ENCODE measurements around the gene SEC22B. TPM values are rescaled to one million over a fixed set of nuclear protein-coding genes. Genes with fewer than 3 reads are reported as not detected.
A peak's percentile ranks its signal among the peaks of the same experiment; 100 is the strongest.
"Not testable (repeated sequence)": the region's sequence is repeated elsewhere in the genome, so short reads cannot be mapped to it uniquely, and the experiment has no call there.

Gene SEC22B
- total RNA-seq, 1 donor from 2014 or later: 18.5 TPM

DNA sequence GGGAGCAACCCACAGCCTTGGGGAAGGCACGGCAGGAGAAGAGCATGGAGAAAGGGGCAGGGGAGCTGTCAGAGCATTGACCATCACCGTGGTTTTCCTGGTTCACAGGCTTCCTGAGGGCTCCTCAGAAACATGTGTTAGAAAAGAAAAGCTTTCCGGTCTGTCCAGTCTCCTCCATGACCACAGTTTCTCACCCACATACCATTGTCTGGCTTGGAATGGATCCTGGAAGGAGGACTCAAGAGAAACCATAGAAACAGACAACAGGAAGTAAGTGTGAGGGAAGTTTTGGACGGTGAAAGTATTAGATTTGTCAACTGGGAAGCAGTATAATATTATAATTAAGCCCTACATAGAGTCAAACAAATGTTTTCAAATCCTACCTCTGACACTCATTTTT is 55.8 kb downstream of the SEC22B start:
- DNase-seq (ENCODE audit: low spot score); ATAC-seq: not testable (repeated sequence)

DNA sequence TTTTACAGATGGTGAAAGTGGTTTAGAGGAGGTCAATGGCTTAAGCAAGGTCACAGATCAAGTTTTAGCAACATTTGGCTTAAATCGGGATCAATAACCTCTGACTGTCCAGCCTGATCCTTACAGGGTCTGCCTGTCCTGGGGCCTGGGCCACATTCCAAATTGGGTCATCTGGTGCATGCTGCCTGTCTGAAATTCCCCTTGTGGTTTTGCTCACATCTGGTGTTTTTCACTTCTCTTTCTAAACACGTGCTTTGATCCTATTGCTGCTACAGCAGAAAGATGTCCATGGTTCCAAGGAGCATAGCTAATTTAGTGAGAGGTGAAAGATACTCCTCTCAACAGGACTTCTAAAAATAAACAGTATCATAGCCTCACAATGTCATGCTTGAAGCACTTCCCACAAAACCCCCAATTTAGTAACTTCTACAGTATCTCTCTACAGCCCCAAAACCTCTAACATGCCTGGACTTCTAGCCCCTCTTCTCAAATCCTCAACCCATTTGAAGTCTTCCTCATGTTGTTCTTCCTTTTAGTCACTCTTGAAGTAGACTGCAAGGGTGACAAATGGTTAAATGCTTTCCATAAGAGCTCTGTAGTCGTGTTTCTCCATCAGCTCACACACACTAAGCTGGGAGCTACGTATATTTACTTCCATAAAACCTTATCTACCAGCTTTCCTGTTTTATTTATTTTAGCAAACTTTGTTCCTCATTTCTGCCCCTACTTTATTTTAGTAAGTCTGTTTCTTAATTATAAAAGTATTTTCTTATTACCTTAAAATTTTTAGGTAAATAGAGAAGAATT is 58.7 kb downstream of the SEC22B start:
- ATAC-seq: peak; percentile 89
- DNase-seq (ENCODE audit: low spot score): peak; percentile 78

DNA sequence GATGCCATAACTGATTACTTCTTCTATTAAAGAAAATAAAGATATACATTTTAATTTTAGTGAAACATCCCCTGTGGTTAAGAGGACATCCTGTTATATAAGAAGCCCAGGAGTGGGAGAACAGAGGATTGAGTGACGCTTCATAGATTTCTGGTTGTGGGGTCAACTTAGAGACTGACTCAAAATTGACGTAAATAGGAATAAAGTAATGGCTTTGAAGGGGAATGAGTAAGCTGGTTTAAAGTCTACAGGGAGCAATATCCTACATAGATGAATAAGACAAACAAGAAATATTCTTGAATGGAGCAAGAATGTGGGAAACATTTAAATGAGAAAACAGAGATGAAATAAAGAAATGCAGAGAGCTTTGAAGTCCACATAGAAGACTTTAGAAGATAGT is 60.2 kb downstream of the SEC22B start:
- not testable (repeated sequence) for DNase-seq (ENCODE audit: low spot score); ATAC-seq

DNA sequence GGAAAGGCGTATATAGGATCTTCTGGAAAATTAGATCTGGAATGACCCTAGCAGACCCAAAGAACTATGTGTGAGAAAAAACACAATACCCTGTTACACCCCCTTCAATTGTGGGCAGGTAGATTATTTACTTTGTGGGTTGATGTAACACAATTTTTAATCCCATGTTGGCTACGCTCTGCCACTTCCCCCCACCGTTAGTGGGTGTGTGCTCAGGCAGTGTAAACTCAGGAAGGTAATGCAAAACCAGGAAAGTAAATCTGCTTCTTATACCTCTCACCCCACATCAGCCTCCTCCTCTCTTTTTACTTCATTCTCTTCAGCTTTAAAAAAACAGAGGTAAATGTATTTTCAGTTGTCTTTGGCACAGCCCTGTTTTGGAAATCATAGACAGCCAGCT is 63.2 kb downstream of the SEC22B start:
- ATAC-seq: peak; percentile 32
- not testable (repeated sequence) for DNase-seq (ENCODE audit: low spot score)

DNA sequence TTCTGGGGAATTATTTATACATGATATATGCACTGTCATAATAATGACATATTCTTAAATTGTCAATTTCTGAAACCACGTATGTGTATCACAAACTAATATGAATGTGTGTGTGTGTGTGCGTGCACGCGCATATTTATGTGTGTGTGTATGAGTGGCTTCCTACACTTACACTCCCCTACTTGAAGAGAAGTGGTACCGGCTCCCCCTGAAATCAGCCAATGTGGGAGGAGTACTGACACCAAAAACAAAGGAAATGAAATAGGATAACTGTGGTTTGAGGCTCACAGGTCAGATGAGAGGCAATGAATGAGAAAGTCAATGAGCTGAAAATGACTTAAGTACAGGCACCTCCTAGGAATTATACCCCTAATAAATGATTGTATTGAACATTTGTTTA is 64.1 kb downstream of the SEC22B start:
- not testable (repeated sequence) for DNase-seq (ENCODE audit: low spot score); ATAC-seq

DNA sequence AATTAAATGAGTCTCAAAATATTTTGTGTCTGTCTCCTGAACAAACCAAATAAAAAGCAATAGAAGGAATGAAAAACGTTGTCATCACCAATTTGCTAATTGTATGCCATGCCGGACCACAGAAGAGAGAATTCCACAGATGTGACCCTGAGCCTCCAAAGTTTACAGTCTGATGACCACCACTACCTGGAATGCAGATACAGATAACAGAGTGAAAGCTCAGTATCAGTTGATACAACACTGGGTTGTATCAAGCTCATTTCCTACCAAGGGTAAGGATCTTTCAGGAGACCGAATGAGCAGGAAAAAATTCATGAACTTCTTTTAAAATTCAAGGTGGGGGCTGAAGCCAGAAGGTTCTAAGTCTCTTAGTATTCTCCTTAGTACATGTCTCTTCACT is 64.5 kb downstream of the SEC22B start:
- DNase-seq (ENCODE audit: low spot score); ATAC-seq: not testable (repeated sequence)

DNA sequence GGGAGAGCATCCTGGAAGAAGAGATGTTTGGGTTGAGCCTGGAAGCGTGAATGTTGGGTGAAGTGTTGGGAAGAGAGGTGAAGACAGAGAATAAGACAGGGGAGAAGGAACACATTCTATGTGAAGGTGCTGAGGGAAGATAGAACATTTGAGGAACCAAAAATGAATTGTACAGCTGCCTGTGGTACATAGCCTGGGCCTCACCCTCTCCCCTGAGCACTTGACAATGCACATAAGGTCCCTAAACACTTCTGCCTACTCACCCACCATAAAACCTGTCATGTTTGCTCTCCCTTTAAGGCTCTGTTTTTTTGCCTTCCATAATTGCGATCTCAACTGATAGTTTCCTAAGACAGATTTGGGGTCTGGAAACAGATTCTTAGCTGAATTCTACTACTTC is 65.3 kb downstream of the SEC22B start:
- not testable (repeated sequence) for DNase-seq (ENCODE audit: low spot score); ATAC-seq

DNA sequence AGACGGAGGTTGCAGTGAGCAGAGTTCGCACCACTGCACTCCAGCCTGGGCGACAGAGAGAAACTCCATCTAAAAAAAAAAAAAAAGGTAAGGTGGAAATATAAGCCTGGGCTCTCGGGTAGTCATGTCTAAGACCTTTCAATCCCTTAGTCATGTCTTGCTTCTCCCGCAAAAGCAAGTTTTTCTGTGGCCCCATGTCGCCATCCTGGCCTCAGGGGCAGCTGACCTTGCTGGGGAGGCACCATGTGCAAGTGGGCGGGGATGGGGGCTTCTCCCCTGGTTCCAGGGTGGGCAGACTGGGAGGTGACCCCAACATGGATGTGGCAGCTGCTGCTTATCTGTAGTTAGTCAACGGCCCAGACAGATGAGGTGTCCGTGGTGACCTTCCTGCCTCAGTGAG is 66.7 kb downstream of the SEC22B start:
- not testable (repeated sequence) for ATAC-seq; DNase-seq (ENCODE audit: low spot score)

DNA sequence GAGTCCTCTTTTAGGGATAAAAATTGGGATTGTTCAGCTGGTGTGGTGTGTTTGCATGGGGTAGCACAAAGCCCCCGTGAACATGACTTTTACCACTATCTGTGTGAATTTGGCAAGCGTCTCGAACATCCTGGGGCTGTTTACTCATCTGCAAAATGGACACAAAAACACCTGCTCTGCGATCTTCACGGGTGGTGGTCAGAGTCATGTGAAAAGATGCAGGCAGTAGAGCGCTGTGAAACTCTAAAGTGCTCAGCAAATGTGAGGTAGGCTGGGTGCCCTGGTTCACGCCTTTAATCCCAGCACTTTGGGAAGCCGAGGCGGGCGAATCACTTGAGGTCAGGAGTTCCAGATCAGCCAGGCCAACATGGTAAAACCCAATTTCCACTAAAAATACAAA is 67.1 kb downstream of the SEC22B start:
- not testable (repeated sequence) for ATAC-seq; DNase-seq (ENCODE audit: low spot score)

DNA sequence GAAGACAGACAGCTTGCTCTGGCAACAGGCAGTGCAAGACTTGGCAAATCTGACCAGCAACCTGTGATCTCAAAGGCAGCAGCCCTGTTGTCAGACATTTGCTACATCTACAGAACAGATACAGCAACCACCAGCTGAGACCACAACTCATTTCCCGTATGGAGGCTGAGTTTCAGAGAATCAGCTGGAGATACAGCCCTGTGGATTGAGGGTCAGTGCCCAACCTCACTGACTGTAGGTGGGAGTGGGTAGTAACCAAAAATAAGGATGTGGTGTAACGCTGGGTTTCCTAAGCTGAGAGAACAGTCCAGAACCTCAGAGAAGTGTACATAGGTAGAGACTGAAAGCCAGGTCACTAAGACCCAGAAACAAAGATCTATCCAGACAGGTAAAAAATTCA is 71.0 kb downstream of the SEC22B start:
- DNase-seq (ENCODE audit: low spot score); ATAC-seq: not testable (repeated sequence)

DNA sequence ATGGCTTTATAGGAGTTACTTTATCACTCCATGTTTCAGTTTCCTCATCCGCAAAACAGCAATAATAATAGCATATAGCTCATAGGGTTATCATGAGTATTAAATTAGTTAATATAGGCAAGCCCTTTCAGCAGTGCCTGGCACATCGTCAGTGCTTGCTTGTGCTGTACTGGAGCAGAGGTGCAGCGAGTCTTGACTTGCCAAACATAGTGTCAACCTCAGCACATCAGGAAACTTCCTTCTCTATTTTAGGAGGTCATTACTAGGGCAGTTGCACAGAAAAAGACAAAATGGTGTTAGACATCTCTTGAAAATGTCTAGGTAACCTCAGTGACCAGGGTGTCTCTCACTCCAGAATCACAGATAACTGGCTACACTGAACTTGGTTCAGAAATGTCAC is 72.6 kb downstream of the SEC22B start:
- DNase-seq (ENCODE audit: low spot score): not testable (repeated sequence)
- ATAC-seq: peak; percentile 18

DNA sequence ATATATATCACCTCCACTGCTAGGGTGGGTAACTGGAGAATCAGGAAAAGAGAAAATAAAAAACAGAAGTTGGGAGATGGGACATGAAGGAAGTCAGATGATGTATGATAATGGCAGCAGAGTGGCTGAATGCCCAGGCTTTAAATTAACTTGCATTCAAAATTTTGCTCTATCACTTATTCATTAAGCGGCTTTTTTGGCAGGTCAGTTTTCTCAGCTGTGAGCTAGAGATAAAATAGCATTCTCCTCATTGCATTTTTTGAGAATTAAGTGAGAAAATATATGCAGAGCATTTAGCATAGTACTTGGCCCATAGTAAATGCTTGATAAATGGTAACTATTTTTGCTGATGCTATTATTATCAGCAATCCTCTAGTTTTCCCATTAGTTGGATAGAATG is 74.7 kb downstream of the SEC22B start:
- not testable (repeated sequence) for ATAC-seq; DNase-seq (ENCODE audit: low spot score)

Other genes starting within 250 kb of the SEC22B start
- gene NOTCH2, start 106.9 kb downstream of the SEC22B start, total RNA-seq: 57.5 TPM
- gene NBPF8, start 238.5 kb upstream of the SEC22B start, total RNA-seq: 19.6 TPM

Data from left lobe of liver (tissue), 2 donors.